ENCODE measurements around the gene ITPKA.

The ITPKA gene

DNA sequence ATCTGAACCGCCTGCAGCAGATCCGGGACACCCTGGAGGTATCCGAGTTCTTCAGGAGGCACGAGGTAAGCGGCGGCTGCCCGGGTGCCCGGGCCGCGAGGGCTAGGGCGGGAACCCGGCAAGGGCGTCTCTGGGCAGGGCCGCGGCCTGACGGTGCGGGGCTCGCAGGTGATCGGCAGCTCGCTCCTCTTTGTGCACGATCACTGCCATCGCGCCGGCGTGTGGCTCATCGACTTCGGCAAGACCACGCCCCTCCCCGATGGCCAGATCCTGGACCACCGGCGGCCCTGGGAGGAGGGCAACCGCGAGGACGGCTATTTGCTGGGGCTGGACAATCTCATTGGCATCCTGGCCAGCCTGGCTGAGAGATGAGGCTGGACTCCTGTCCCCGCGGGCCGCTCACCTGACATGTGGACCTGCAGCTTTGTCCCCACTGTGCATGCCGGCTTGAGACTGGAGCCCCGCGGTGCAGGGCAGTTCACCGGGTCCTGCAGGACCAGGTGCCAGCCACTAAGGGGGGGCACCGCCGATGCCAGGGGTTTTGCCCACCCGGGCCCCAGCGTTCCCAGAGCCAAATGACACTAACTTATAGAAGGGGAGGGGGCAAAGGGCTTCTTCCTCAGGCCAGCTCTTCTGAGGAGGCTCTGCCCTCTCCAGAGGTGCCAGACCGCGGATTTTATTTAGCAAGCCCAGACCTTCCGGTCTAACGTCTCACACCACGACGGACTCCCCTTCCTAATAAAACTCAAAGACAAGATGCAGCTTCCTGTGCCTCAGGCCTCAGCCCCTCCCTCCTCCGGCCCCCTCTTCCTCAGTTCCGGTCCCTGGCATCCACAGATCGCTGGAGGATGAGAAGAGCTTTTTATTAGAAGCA lies 9.4 kb downstream of the ITPKA start:
- H3K27me3 ChIP-seq (ENCODE audit: insufficient read depth, low read length) = peaks cover 7% of the 10 kb centered on the region; the same call in 1 of the 2 replicates
- no peaks in the 10 kb centered on the region for H3K79me2 ChIP-seq (ENCODE audit: insufficient read depth, low read length)
- H3K9ac ChIP-seq (ENCODE audit: low read length) = no peak overlapping the region
- no peaks in the 10 kb centered on the region for H3F3A ChIP-seq (ENCODE audit: insufficient read depth, low read length)
- peak overlapping the region; percentile 64 for H3K4me2 ChIP-seq (ENCODE audit: low read length)
- H3K4me3 ChIP-seq (ENCODE audit: low read depth, low read length, poor library complexity, severe bottlenecking) = peak overlapping the region; percentile 40
- H3K9me2 ChIP-seq (ENCODE audit: low read depth, low read length) = no peaks in the 10 kb centered on the region
- no peaks in the 10 kb centered on the region for H3K36me3 ChIP-seq (ENCODE audit: insufficient read depth, low read length)
- no peaks in the 10 kb centered on the region for H4K20me1 ChIP-seq (ENCODE audit: insufficient read depth, low read length)
- H3K27ac ChIP-seq (ENCODE audit: low read depth, low read length, poor library complexity, severe bottlenecking) = no peak overlapping the region
- no peak overlapping the region for H2AFZ ChIP-seq (ENCODE audit: low read length)
- no peak for TF ChIP-seq EZH2 (IDR thresholded peaks at IDR 0.05; ENCODE audit: borderline replicate concordance, low read length)
- TF ChIP-seq, protein P1, sequence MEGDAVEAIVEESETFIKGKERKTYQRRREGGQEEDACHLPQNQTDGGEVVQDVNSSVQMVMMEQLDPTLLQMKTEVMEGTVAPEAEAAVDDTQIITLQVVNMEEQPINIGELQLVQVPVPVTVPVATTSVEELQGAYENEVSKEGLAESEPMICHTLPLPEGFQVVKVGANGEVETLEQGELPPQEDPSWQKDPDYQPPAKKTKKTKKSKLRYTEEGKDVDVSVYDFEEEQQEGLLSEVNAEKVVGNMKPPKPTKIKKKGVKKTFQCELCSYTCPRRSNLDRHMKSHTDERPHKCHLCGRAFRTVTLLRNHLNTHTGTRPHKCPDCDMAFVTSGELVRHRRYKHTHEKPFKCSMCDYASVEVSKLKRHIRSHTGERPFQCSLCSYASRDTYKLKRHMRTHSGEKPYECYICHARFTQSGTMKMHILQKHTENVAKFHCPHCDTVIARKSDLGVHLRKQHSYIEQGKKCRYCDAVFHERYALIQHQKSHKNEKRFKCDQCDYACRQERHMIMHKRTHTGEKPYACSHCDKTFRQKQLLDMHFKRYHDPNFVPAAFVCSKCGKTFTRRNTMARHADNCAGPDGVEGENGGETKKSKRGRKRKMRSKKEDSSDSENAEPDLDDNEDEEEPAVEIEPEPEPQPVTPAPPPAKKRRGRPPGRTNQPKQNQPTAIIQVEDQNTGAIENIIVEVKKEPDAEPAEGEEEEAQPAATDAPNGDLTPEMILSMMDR (IDR thresholded peaks at IDR 0.05; ENCODE audit: low read length) = no peak
- no peaks in the 10 kb centered on the region for H3K9me3 ChIP-seq (ENCODE audit: low read length)
- peaks cover 25% of the 10 kb centered on the region for H3K4me1 ChIP-seq (ENCODE audit: insufficient read depth, low read length, severe bottlenecking)

DNA sequence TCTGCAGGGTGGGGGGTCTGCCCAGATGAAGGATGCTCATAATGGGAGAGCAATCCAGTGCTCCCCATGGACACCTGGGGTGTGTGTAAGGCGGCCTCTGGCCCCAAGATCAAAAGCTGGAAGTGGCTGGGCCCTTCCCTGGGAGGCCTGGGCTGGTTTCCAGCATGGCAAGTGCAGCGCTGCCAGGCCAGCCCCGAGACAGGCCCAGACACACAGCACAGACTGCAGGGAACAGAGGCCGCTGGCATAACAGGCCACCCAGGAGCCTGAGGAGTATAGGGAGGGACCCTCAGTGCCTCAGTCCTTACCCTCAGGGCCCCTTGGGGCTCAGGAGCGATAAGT lies 10.0 kb downstream of the ITPKA start:
- Histone ChIP-seq H3K9me3 (ENCODE audit: low read length) (no peaks in the 10 kb centered on the region), H4K20me1 (ENCODE audit: insufficient read depth, low read length) (no peaks in the 10 kb centered on the region), H3F3A (ENCODE audit: insufficient read depth, low read length) (no peaks in the 10 kb centered on the region), H3K79me2 (ENCODE audit: insufficient read depth, low read length) (no peaks in the 10 kb centered on the region), H3K9ac (ENCODE audit: low read length) (no peak overlapping the region), H3K27me3 (ENCODE audit: insufficient read depth, low read length) (peaks cover 7% of the 10 kb centered on the region; the same call in 1 of the 2 replicates), H2AFZ (ENCODE audit: low read length) (no peak overlapping the region), H3K9me2 (ENCODE audit: low read depth, low read length) (no peaks in the 10 kb centered on the region), H3K36me3 (ENCODE audit: insufficient read depth, low read length) (no peaks in the 10 kb centered on the region), H3K27ac (ENCODE audit: low read depth, low read length, poor library complexity, severe bottlenecking) (no peak overlapping the region), H3K4me3 (ENCODE audit: low read depth, low read length, poor library complexity, severe bottlenecking) (no peak overlapping the region), H3K4me1 (ENCODE audit: insufficient read depth, low read length, severe bottlenecking) (peaks cover 25% of the 10 kb centered on the region), H3K4me2 (ENCODE audit: low read length) (no peak overlapping the region)
- no peak for TF ChIP-seq EZH2 (IDR thresholded peaks at IDR 0.05; ENCODE audit: borderline replicate concordance, low read length)
- TF ChIP-seq, protein P1 (IDR thresholded peaks at IDR 0.05; ENCODE audit: low read length) = no peak

DNA sequence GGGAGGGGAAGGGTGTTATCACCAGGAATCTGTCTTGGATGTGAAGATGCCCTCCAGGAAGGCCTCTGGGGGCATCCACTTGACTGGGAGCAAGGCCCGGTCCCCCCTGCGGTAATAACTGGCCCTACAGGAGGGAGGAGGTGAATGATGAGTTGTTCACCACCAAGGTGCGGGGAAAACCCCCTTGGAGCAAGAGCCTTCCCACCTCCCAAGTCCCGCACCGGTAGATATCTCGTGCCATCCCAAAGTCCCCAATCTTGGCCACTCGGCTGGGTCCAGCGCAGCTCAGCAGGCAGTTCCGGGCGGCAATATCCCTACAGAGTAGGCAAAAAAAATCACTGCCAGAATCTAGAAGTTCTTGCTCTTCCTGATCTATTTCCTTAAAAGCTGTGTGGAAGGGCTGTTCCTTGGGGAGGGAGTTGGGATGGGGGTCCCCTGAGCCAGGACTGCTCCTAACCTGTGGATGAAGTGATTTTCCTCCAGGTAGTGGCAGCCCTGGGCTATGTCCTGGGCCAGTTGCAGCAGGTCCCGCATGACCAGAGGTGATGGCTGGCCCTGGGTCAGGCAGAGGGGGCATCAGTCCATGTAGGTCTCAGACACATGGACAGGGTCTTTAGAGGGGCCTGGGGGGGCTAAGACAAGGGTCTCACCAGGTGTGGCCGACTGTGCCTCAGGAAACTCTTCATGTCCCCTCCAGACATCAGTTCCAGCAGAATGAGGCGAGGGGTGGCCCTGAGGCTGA lies 11.2 kb downstream of the ITPKA start:
- Histone ChIP-seq H3K27me3 (ENCODE audit: insufficient read depth, low read length) (peaks cover 7% of the 10 kb centered on the region; the same call in 1 of the 2 replicates), H2AFZ (ENCODE audit: low read length) (no peak overlapping the region)

More for the DNA sequence above, 11.2 kb downstream of the ITPKA start:
- Histone ChIP-seq H3K9ac (ENCODE audit: low read length) (no peak overlapping the region), H3K9me3 (ENCODE audit: low read length) (no peaks in the 10 kb centered on the region), H3F3A (ENCODE audit: insufficient read depth, low read length) (no peaks in the 10 kb centered on the region), H3K79me2 (ENCODE audit: insufficient read depth, low read length) (no peaks in the 10 kb centered on the region), H3K4me3 (ENCODE audit: low read depth, low read length, poor library complexity, severe bottlenecking) (no peak overlapping the region), H3K9me2 (ENCODE audit: low read depth, low read length) (no peaks in the 10 kb centered on the region), H4K20me1 (ENCODE audit: insufficient read depth, low read length) (no peaks in the 10 kb centered on the region), H3K36me3 (ENCODE audit: insufficient read depth, low read length) (no peaks in the 10 kb centered on the region), H3K4me1 (ENCODE audit: insufficient read depth, low read length, severe bottlenecking) (peaks cover 25% of the 10 kb centered on the region), H3K27ac (ENCODE audit: low read depth, low read length, poor library complexity, severe bottlenecking) (no peak overlapping the region), H3K4me2 (ENCODE audit: low read length) (no peak overlapping the region)
- TF ChIP-seq, protein P1 (IDR thresholded peaks at IDR 0.05; ENCODE audit: low read length) = no peak
- TF ChIP-seq EZH2 (IDR thresholded peaks at IDR 0.05; ENCODE audit: borderline replicate concordance, low read length) = no peak

Data from OCI-LY1 (cell line).